ENCODE data around the gene UBQLN4. TPM values are rescaled to one million over a fixed set of nuclear protein-coding genes. Genes with fewer than 3 reads are reported as not detected.

UBQLN4 gene
- total and polyA plus RNA-seq, 12 donors, result 15.7 to 32.2 (median 25.4) TPM

DNA sequence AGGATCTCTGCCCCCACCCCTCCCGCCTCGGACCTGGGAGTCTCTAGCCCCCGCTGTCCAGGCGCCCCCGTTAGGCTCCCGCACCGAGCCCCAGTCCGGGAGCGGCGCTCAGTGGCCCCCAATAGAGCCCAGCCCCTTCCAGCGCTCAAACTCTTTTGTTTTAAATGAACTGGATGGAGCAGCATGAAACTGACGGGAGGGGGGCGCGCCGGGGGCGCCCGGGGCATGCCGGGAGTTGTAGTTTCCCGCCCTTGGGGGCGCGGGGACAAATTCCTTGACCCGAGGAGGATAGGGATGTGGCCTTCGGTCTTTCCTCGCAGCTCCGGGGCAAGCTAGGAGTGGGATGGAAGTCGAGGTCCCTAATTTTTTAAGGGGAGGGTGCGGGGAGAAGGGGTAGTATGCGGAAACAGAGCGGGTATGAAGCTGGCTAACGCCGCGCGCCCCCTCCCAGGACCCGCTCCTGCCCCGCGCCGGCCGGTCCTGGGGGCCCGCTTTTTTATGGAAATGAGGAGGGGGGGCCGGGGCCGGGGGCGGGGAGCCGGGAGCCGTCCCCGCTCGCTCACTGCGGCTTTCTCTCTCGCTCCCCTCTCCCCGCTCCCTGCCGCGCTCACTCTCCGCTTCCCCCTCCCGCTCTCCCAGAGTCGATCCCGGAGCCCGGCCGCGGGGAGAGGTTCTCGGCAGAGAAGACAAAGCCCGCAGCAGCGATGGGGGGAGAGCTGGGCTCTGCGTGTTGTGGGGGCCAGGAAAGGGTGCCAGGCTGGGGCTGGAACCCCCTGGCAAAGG lies 28.9 kb upstream of the UBQLN4 start, which contains the start of gene MEX3A:
Gene MEX3A, minus strand, starts transcription at position 157 of the 783 bp plus-strand sequence. CDS start 467 bp downstream, outside the sequence.
- H3K36me3 ChIP-seq, result no peaks in the 10 kb centered on the region
- WGBS, 2 donors, result 0 to 1% methylated on average over 50 to 62 of the region's 62 CpGs
- peak; percentile 80 to 88 (median 86) for ATAC-seq
- H3K27ac ChIP-seq, result peak within 1 kb of the TSS in 7 of 10 donors; percentile 6 to 73 (median 58)
- no peak for TF ChIP-seq CTCF (IDR thresholded peaks at IDR 0.05)
- peaks cover 4 to 40% (median 23%) of the 10 kb centered on the region in 9 donors for H3K4me1 ChIP-seq
- H3K9me3 ChIP-seq, result no peaks in the 10 kb centered on the region
- peak within 1 kb of the TSS; percentile 67 to 90 (median 79) for H3K4me3 ChIP-seq
- intact Hi-C loops (cut with DNase I), result no loop called here
- peak; percentile 76 to 78 for DNase-seq
- peaks cover 0 to 31% (median 0%) of the 10 kb centered on the region in 7 donors for H3K27me3 ChIP-seq

- no peaks in the 10 kb centered on the region for H3K9me3 ChIP-seq
- 1 to 3% methylated on average over 8 to 9 of the region's 10 CpGs for WGBS, 2 donors
- H3K27ac ChIP-seq, result peak overlapping the region in 3 of 10 donors; percentile 26 to 68 (median 62)
- no peak for DNase-seq
- H3K27me3 ChIP-seq, result peaks cover 0 to 31% (median 0%) of the 10 kb centered on the region in 7 donors
- no peaks in the 10 kb centered on the region for H3K36me3 ChIP-seq
- intact Hi-C loops (cut with DNase I), result no loop called here
- H3K4me1 ChIP-seq, result peaks cover 4 to 37% (median 23%) of the 10 kb centered on the region in 9 donors
- ATAC-seq, result peak in 1 of 8 donors; percentile 0
- TF ChIP-seq CTCF (IDR thresholded peaks at IDR 0.05), result no peak
- H3K4me3 ChIP-seq, result peak overlapping the region; percentile 67 to 90 (median 79)
Measured at GRCh38 chr1:156081917-156082308, 28.3 kb upstream of the UBQLN4 start.

- no peak for TF ChIP-seq CTCF (IDR thresholded peaks at IDR 0.05)
Measured at GRCh38 chr1:156081180-156081916, 27.8 kb upstream of the UBQLN4 start.

GRCh38 chr1:156080863-156081179 lies 27.2 kb upstream of the UBQLN4 start:
- TF ChIP-seq CTCF (IDR thresholded peaks at IDR 0.05), result no peak
- no peaks in the 10 kb centered on the region for H3K36me3 ChIP-seq
- H3K4me1 ChIP-seq, result peaks cover 7 to 39% (median 23%) of the 10 kb centered on the region in 9 donors
- intact Hi-C loops (cut with DNase I), result no loop called here
- peaks cover 0 to 31% (median 0%) of the 10 kb centered on the region in 7 donors for H3K27me3 ChIP-seq
- ATAC-seq (no peak), DNase-seq (no peak)
- no peak overlapping the region for H3K27ac ChIP-seq
- H3K9me3 ChIP-seq, result no peaks in the 10 kb centered on the region
- WGBS, 2 donors, result 62 to 69% methylated on average over 4 of the region's 4 CpGs
- H3K4me3 ChIP-seq, result peak overlapping the region in 1 of 10 donors; percentile 83

More at GRCh38 chr1:156081180-156081916, 27.8 kb upstream of the UBQLN4 start:
- intact Hi-C loops (cut with DNase I), result no loop called here
- Histone ChIP-seq H3K36me3 (no peaks in the 10 kb centered on the region), H3K4me3 (peak overlapping the region in 9 of 10 donors; percentile 67 to 90 (median 83)), H3K9me3 (no peaks in the 10 kb centered on the region), H3K4me1 (peaks cover 4 to 36% (median 21%) of the 10 kb centered on the region in 9 donors), H3K27ac (no peak overlapping the region), H3K27me3 (peaks cover 0 to 31% (median 0%) of the 10 kb centered on the region in 7 donors)
- ATAC-seq, result no peak
- 6 to 9% methylated on average over 39 to 60 of the region's 61 CpGs for WGBS, 2 donors
- no peak for DNase-seq
